ENCODE measurements around the gene P2RY2.

Gene P2RY2

GRCh38 chr11:73263640-73264039 lies 45.6 kb downstream of the P2RY2 start:
- Histone ChIP-seq H3K4me3 (ENCODE audit: low read depth, low read length) (no peak overlapping the region), H3K27me3 (ENCODE audit: control insufficient read depth, insufficient read depth, low read length) (peaks cover 37% of the 10 kb centered on the region), H3K4me1 (ENCODE audit: control insufficient read depth, insufficient read depth, low read length) (no peaks in the 10 kb centered on the region; the same call in 1 of the 2 replicates), H3K9ac (ENCODE audit: low read length) (no peak overlapping the region), H3K27ac (ENCODE audit: low read depth, low read length) (no peak overlapping the region), H3K9me3 (ENCODE audit: control insufficient read depth, insufficient read depth, low read depth, low read length) (no peaks in the 10 kb centered on the region), H3K36me3 (ENCODE audit: control insufficient read depth, insufficient read depth, low read length) (no peaks in the 10 kb centered on the region)

GRCh38 chr11:73265278-73265810 lies 47.3 kb downstream of the P2RY2 start:
- H3K9me3 ChIP-seq (ENCODE audit: control insufficient read depth, insufficient read depth, low read depth, low read length), result no peaks in the 10 kb centered on the region
- no peak overlapping the region for H3K4me3 ChIP-seq (ENCODE audit: low read depth, low read length)
- no peak overlapping the region for H3K27ac ChIP-seq (ENCODE audit: low read depth, low read length)
- peaks cover 37% of the 10 kb centered on the region for H3K27me3 ChIP-seq (ENCODE audit: control insufficient read depth, insufficient read depth, low read length)
- H3K4me1 ChIP-seq (ENCODE audit: control insufficient read depth, insufficient read depth, low read length), result peaks cover 11% of the 10 kb centered on the region; the same call in 1 of the 2 replicates
- no peak overlapping the region for H3K9ac ChIP-seq (ENCODE audit: low read length)
- no peaks in the 10 kb centered on the region for H3K36me3 ChIP-seq (ENCODE audit: control insufficient read depth, insufficient read depth, low read length)

DNA sequence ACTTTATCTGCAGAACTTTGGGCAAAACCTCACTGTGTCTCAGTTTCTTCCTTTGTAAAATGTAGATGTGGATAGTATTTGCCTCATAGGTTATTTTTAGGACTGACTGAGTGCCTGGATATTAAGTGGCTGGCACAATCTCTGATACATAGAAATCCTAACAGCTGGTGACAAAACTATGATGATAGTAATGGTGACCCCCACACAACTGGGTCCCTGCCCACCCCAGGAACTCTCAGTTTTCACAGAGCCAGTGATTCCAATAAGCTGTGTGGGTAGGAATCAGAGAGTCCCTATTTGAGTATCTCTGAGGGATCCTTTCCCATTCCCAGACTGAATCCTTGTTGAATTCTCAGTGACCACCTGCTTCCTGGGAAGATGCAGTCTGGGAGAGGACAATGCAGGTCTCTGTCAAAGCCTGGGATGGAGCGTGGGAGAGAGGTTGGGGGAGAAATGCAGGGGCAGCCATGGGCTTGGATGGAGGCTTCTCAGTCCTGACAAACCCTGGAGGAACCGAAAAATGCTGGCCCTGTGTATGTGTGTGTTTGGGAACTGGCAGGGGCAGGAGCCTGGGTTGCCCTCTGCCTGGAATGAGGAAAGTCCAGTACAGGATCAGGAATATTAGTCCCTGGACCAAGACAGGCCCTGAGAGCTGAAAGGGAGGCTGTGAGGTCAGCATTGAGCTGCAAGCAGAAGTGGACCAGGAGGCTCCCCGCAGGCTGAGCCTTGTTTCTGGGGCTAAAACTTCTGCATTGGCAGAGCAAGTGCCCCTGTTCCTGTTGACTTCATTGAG lies 48.0 kb downstream of the P2RY2 start:
- no peaks in the 10 kb centered on the region for H3K9me3 ChIP-seq (ENCODE audit: control insufficient read depth, insufficient read depth, low read depth, low read length)
- no peak overlapping the region for H3K27ac ChIP-seq (ENCODE audit: low read depth, low read length)
- H3K4me1 ChIP-seq (ENCODE audit: control insufficient read depth, insufficient read depth, low read length), result peaks cover 15% of the 10 kb centered on the region; the same call in 1 of the 2 replicates
- no peak overlapping the region for H3K4me3 ChIP-seq (ENCODE audit: low read depth, low read length)
- H3K36me3 ChIP-seq (ENCODE audit: control insufficient read depth, insufficient read depth, low read length), result no peaks in the 10 kb centered on the region
- no peak overlapping the region for H3K9ac ChIP-seq (ENCODE audit: low read length)
- peaks cover 37% of the 10 kb centered on the region for H3K27me3 ChIP-seq (ENCODE audit: control insufficient read depth, insufficient read depth, low read length)

- peaks cover 19% of the 10 kb centered on the region; the same call in 1 of the 2 replicates for H3K4me1 ChIP-seq (ENCODE audit: control insufficient read depth, insufficient read depth, low read length)
- no peaks in the 10 kb centered on the region for H3K9me3 ChIP-seq (ENCODE audit: control insufficient read depth, insufficient read depth, low read depth, low read length)
- peaks cover 37% of the 10 kb centered on the region for H3K27me3 ChIP-seq (ENCODE audit: control insufficient read depth, insufficient read depth, low read length)
- H3K9ac ChIP-seq (ENCODE audit: low read length), result no peak overlapping the region
- no peaks in the 10 kb centered on the region for H3K36me3 ChIP-seq (ENCODE audit: control insufficient read depth, insufficient read depth, low read length)
- H3K4me3 ChIP-seq (ENCODE audit: low read depth, low read length), result no peak overlapping the region
- H3K27ac ChIP-seq (ENCODE audit: low read depth, low read length), result no peak overlapping the region
Measured at GRCh38 chr11:73266646-73267020, 48.6 kb downstream of the P2RY2 start.

DNA sequence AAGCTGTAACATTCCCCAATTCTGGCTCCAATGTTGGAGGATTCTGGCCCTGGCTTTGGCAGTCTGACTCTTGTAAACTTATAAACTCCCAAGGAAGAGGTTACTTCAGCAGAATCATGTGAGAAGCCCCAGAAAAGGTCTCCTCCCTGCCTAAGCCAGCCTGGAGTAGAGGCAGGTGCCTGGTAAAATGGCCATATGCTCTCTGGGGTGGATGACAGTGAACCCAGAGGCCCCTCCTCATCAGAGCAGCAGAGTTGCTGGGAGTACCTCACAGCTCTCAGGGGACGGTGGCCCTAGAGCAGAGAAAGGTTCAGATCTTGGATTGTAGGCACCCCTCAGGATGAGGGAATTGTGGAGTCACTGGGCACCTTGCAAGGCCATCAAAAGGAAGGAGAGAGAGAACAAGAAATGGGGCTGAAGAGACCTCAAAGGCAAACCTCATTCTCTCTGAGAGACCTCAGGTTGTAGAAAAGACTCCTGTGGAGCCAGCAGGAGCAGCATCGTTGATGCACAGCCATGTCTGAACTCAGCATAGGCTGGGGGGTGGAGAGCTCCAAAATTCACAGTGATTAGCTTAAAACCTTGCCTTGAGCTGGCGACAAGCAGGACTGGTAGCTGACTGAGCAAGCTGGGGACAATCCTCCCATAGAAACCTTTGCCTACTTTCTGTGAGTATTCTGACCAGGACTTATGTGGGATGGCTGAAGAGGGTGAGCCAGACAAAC lies 49.2 kb downstream of the P2RY2 start:
- H3K9ac ChIP-seq (ENCODE audit: low read length), result no peak overlapping the region
- H3K4me1 ChIP-seq (ENCODE audit: control insufficient read depth, insufficient read depth, low read length), result peaks cover 26% of the 10 kb centered on the region; the same call in 1 of the 2 replicates
- no peaks in the 10 kb centered on the region for H3K9me3 ChIP-seq (ENCODE audit: control insufficient read depth, insufficient read depth, low read depth, low read length)
- H3K4me3 ChIP-seq (ENCODE audit: low read depth, low read length), result no peak overlapping the region
- peaks cover 37% of the 10 kb centered on the region for H3K27me3 ChIP-seq (ENCODE audit: control insufficient read depth, insufficient read depth, low read length)
- no peaks in the 10 kb centered on the region for H3K36me3 ChIP-seq (ENCODE audit: control insufficient read depth, insufficient read depth, low read length)
- H3K27ac ChIP-seq (ENCODE audit: low read depth, low read length), result no peak overlapping the region

DNA sequence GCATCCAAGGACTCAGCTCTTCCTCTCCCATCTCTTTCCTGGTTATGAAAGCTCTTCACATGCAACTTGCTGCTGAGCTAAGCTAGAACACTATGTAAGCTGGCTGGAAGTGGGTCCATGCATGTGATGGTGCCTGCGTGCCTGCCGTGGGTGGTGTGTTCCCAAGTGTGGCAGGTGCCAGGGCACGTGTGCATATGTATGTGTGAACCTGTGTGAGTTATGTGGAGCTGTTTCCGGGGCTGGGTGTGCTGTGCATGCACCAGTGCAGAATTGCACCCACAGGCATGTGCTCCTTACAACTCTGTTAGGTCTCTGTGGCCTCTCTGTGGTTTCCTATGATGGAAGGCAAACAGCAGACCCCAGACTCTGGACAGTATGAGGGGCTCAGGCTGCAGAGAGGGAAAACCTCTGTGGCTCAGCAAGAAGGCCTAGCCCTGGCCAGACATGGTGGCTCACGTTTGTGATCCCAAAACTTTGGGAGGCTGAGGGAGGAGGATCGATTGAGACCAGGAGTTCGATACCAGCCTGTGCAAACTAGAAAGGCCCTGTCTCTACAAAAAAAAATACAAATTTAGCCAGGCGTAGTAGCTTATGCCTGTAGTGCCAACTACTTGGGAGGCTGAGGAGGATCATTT lies 49.9 kb downstream of the P2RY2 start:
- Histone ChIP-seq H3K4me1 (ENCODE audit: control insufficient read depth, insufficient read depth, low read length) (peaks cover 31% of the 10 kb centered on the region; the same call in 1 of the 2 replicates), H3K4me3 (ENCODE audit: low read depth, low read length) (no peak overlapping the region), H3K9me3 (ENCODE audit: control insufficient read depth, insufficient read depth, low read depth, low read length) (no peaks in the 10 kb centered on the region), H3K36me3 (ENCODE audit: control insufficient read depth, insufficient read depth, low read length) (no peaks in the 10 kb centered on the region), H3K9ac (ENCODE audit: low read length) (no peak overlapping the region), H3K27me3 (ENCODE audit: control insufficient read depth, insufficient read depth, low read length) (peaks cover 36% of the 10 kb centered on the region), H3K27ac (ENCODE audit: low read depth, low read length) (no peak overlapping the region)

DNA sequence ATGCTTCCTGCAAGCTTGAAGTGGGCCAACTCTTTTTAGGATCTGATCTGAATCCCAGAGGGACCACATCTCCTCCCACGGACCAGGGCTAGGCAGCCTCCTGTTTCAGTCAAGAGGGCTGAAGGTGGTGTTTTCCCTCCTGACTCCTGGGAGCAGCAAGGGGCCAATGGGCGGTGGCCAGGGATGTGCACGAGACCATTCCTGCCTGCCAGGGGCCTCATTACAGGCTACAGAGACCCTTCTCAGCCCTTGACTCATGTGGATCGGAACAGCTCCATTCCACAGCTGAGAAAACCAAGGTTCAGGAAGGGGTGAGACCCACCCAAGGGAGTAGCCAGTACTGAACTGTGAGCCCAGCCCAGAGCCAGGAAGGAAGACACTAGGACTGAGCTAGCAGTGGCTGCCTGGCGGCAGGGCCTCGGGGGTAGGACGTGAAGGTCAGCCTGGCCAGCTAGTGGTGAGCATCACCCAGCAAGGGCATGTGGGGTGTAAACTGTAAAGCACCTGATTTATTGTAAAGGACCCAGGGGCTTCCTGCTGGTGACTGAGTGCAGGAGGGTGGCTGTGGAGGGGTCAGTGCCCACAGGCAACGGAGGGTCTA lies 50.7 kb downstream of the P2RY2 start:
- Histone ChIP-seq H3K36me3 (ENCODE audit: control insufficient read depth, insufficient read depth, low read length) (no peaks in the 10 kb centered on the region), H3K9me3 (ENCODE audit: control insufficient read depth, insufficient read depth, low read depth, low read length) (no peaks in the 10 kb centered on the region), H3K4me1 (ENCODE audit: control insufficient read depth, insufficient read depth, low read length) (peaks cover 31% of the 10 kb centered on the region; the same call in 1 of the 2 replicates), H3K9ac (ENCODE audit: low read length) (no peak overlapping the region), H3K27ac (ENCODE audit: low read depth, low read length) (no peak overlapping the region), H3K4me3 (ENCODE audit: low read depth, low read length) (no peak overlapping the region), H3K27me3 (ENCODE audit: control insufficient read depth, insufficient read depth, low read length) (peaks cover 29% of the 10 kb centered on the region)

DNA sequence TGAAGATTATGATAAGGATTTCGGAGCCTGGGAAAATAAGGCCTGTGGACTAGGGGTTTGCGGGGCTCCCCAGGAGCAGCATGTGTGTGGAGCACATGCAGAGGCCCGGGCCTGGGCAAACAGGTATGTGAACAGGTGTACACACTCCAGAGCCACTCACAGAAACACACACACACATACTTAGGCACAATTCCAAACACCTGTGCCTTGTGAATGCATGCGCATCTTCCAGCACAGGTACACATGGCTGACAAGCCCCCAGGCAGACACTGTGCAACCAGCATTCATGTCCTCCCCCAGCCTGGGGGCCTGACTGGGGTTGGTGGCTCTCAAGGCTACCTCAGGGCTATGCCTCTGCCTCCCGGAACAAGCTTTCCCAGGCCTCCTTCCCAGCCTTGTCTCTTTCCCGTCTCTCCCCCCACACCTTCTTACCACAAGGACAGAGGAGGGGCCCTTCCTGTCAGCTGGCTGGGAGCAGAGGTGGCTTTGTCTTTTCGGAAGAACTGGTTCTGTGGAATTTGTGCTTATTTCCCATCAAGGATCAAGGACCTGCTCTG lies 51.5 kb downstream of the P2RY2 start:
- H3K9ac ChIP-seq (ENCODE audit: low read length), result no peak overlapping the region
- peaks cover 31% of the 10 kb centered on the region; the same call in 1 of the 2 replicates for H3K4me1 ChIP-seq (ENCODE audit: control insufficient read depth, insufficient read depth, low read length)
- H3K27ac ChIP-seq (ENCODE audit: low read depth, low read length), result no peak overlapping the region

GRCh38 chr11:73270016-73270854 lies 52.2 kb downstream of the P2RY2 start:
- Histone ChIP-seq H3K9me3 (ENCODE audit: control insufficient read depth, insufficient read depth, low read depth, low read length) (no peaks in the 10 kb centered on the region), H3K27me3 (ENCODE audit: control insufficient read depth, insufficient read depth, low read length) (peaks cover 14% of the 10 kb centered on the region), H3K27ac (ENCODE audit: low read depth, low read length) (no peak overlapping the region), H3K4me1 (ENCODE audit: control insufficient read depth, insufficient read depth, low read length) (peaks cover 38% of the 10 kb centered on the region; the same call in 1 of the 2 replicates), H3K4me3 (ENCODE audit: low read depth, low read length) (no peak overlapping the region), H3K9ac (ENCODE audit: low read length) (no peak overlapping the region), H3K36me3 (ENCODE audit: control insufficient read depth, insufficient read depth, low read length) (no peaks in the 10 kb centered on the region)

More for the DNA sequence above, 51.5 kb downstream of the P2RY2 start:
- Histone ChIP-seq H3K9me3 (ENCODE audit: control insufficient read depth, insufficient read depth, low read depth, low read length) (no peaks in the 10 kb centered on the region), H3K4me3 (ENCODE audit: low read depth, low read length) (no peak overlapping the region), H3K36me3 (ENCODE audit: control insufficient read depth, insufficient read depth, low read length) (no peaks in the 10 kb centered on the region), H3K27me3 (ENCODE audit: control insufficient read depth, insufficient read depth, low read length) (peaks cover 21% of the 10 kb centered on the region)
